ENCODE measurements around the gene LYPD3.

DNA sequence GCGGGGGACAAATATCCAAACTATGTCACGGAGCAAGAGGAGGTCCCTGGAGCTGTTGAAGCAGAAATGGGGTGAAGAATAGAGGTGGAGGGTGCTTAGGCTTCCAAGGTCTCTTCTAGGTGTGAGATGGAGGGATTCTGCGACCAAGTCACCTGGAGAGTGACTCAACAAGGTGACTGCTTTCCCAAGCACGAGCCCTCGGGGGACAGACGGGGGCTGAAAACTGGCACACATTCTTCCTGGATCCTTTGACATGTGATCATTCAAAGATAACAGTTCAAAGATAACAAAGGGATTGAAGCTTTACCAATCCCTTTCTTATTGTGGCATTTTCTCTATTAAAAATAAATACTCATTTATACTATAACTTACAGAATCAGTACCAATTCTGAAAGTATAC, 53.0 kb downstream of the LYPD3 start:
- TF ChIP-seq, protein P1, sequence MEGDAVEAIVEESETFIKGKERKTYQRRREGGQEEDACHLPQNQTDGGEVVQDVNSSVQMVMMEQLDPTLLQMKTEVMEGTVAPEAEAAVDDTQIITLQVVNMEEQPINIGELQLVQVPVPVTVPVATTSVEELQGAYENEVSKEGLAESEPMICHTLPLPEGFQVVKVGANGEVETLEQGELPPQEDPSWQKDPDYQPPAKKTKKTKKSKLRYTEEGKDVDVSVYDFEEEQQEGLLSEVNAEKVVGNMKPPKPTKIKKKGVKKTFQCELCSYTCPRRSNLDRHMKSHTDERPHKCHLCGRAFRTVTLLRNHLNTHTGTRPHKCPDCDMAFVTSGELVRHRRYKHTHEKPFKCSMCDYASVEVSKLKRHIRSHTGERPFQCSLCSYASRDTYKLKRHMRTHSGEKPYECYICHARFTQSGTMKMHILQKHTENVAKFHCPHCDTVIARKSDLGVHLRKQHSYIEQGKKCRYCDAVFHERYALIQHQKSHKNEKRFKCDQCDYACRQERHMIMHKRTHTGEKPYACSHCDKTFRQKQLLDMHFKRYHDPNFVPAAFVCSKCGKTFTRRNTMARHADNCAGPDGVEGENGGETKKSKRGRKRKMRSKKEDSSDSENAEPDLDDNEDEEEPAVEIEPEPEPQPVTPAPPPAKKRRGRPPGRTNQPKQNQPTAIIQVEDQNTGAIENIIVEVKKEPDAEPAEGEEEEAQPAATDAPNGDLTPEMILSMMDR (conservative IDR thresholded peaks at IDR 0.05 in 1 of 2, IDR thresholded peaks at IDR 0.05 in 1 of 2; ENCODE audit: extremely low read depth in 1 of 2, insufficient read depth in 1 of 2, low read depth in 1 of 2, low read length in 2 of 2): no peak
- TF ChIP-seq EZH2 (IDR thresholded peaks at IDR 0.05; ENCODE audit: borderline replicate concordance, low read length): no peak

Data from mammary epithelial cell (primary cell).